ENCODE results near the gene SEC22A.
"Not testable (repeated sequence)": the region's sequence is repeated elsewhere in the genome, so short reads cannot be mapped to it uniquely, and the experiment has no call there.

The SEC22A gene

GRCh38 chr3:123218990-123219389, 17.2 kb downstream of the SEC22A start:
- TF ChIP-seq ZFX (IDR thresholded peaks at IDR 0.05; ENCODE audit: borderline replicate concordance) (no peak), CTCF (IDR thresholded peaks at IDR 0.05) (no peak)
- H3K27ac ChIP-seq: no peak overlapping the region

- H3K27ac ChIP-seq: not testable (repeated sequence)
These were observed 19.6 kb downstream of the SEC22A start for GRCh38 chr3:123221369-123221768.

- no peak for TF ChIP-seq CTCF (IDR thresholded peaks at IDR 0.05)
- no peak overlapping the region for H3K27ac ChIP-seq
These were observed 23.3 kb downstream of the SEC22A start for GRCh38 chr3:123225016-123225415.

- TF ChIP-seq ZFX (IDR thresholded peaks at IDR 0.05; ENCODE audit: borderline replicate concordance) (no peak), CTCF (IDR thresholded peaks at IDR 0.05) (no peak)
- H3K27ac ChIP-seq: no peak overlapping the region
These were observed 24.8 kb downstream of the SEC22A start for GRCh38 chr3:123226549-123226948.

- TF ChIP-seq ZFX (IDR thresholded peaks at IDR 0.05; ENCODE audit: borderline replicate concordance) (no peak), CTCF (IDR thresholded peaks at IDR 0.05) (no peak)
- H3K27ac ChIP-seq: no peak overlapping the region
These were observed 27.4 kb downstream of the SEC22A start for GRCh38 chr3:123229145-123229544.

- TF ChIP-seq ZFX (IDR thresholded peaks at IDR 0.05; ENCODE audit: borderline replicate concordance): no peak
- no peak for TF ChIP-seq CTCF (IDR thresholded peaks at IDR 0.05)
- no peak overlapping the region for H3K27ac ChIP-seq
These were observed 35.2 kb downstream of the SEC22A start for GRCh38 chr3:123236902-123237301.

- H3K27ac ChIP-seq: not testable (repeated sequence)
These were observed 37.4 kb downstream of the SEC22A start for GRCh38 chr3:123239186-123239585.

- no peak overlapping the region for H3K27ac ChIP-seq
- no peak for TF ChIP-seq ZFX (IDR thresholded peaks at IDR 0.05; ENCODE audit: borderline replicate concordance)
- no peak for TF ChIP-seq CTCF (IDR thresholded peaks at IDR 0.05)
These were observed 38.0 kb downstream of the SEC22A start for GRCh38 chr3:123239756-123240155.

GRCh38 chr3:123244128-123244527, 42.4 kb downstream of the SEC22A start:
- H3K27ac ChIP-seq: no peak overlapping the region
- TF ChIP-seq CTCF (IDR thresholded peaks at IDR 0.05) (no peak), ZFX (IDR thresholded peaks at IDR 0.05; ENCODE audit: borderline replicate concordance) (no peak)

Measured in 22Rv1 (cell line).